MM.1S (cell line): ENCODE results near the gene FRMD7.

ENCODE experiments used
- EZH2phosphoT487 ChIP-seq: fragments of 300-600 bp; sonication (generic); IDR thresholded peaks from 2 replicates; pipeline ENCODE4 v1.6.1; 2018; ENCODE audit warnings: antibody characterized with exemption, low read length
- TF ChIP-seq, protein P1 (sequence below): fragments of 300-600 bp; sonication (generic); IDR thresholded peaks from 2 replicates; pipeline ENCODE4 v1.5.1; 2016; ENCODE audit warnings: antibody characterized with exemption, low read length, mixed read lengths

DNA sequence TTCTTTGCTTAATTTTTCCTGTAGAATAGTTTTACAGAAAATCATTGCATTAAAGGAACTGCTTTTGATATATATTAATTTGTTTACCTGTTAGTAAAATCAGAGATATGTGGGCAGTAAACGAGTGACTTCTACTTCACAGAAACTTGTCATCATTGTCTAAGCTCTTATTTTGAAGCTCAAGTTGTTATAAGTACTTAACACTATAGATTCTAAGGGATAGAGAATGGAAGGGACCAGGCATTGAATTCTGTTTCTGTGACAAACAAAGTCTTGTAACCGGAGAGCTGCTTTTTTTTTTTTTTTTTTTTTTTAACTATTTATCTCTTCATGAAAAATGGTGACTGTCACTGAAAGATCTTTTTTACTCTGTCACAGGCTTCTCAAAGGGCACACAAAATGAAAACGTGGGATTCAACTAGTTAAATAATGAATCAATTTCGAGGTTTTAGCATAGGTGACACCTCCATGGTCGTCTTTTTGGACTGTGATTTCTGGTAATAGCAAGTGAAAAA, 90.3 kb downstream of the FRMD7 start:
- TF ChIP-seq, protein P1, sequence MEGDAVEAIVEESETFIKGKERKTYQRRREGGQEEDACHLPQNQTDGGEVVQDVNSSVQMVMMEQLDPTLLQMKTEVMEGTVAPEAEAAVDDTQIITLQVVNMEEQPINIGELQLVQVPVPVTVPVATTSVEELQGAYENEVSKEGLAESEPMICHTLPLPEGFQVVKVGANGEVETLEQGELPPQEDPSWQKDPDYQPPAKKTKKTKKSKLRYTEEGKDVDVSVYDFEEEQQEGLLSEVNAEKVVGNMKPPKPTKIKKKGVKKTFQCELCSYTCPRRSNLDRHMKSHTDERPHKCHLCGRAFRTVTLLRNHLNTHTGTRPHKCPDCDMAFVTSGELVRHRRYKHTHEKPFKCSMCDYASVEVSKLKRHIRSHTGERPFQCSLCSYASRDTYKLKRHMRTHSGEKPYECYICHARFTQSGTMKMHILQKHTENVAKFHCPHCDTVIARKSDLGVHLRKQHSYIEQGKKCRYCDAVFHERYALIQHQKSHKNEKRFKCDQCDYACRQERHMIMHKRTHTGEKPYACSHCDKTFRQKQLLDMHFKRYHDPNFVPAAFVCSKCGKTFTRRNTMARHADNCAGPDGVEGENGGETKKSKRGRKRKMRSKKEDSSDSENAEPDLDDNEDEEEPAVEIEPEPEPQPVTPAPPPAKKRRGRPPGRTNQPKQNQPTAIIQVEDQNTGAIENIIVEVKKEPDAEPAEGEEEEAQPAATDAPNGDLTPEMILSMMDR: no peak
- no peak for TF ChIP-seq EZH2phosphoT487
